ENCODE results near the gene TNPO1.

TNPO1 gene

GRCh38 chr5:72818866-72819534 is 2.5 kb downstream of the TNPO1 start:
- Histone ChIP-seq H3K4me3 (ENCODE audit: low read length) (no peak overlapping the region), H3K23ac (ENCODE audit: low read length) (no peak overlapping the region), H2BK5ac (ENCODE audit: low read length) (no peak overlapping the region), H3K18ac (ENCODE audit: low read length) (peak overlapping the region; percentile 12), H3K56ac (ENCODE audit: low read length) (no peak overlapping the region), H2BK15ac (replicated peaks; ENCODE audit: low read depth) (no peak overlapping the region), H3K79me1 (ENCODE audit: low read length) (peaks cover 8% of the 10 kb centered on the region), H3K36me3 (ENCODE audit: control insufficient read depth, insufficient read depth, low read length) (no peaks in the 10 kb centered on the region), H3K27ac (ENCODE audit: low read depth, low read length) (no peak overlapping the region), H3K79me2 (ENCODE audit: control insufficient read depth, insufficient read depth, low read length) (peaks cover 13% of the 10 kb centered on the region), H4K5ac (ENCODE audit: low read length) (no peak overlapping the region), H2BK120ac (ENCODE audit: low read depth, low read length) (no peak overlapping the region), H2AK5ac (ENCODE audit: low read length) (no peak overlapping the region), H3K4me2 (ENCODE audit: low read length) (peak overlapping the region; percentile 31), H4K8ac (ENCODE audit: low read depth, low read length) (no peak overlapping the region), H3K4me1 (ENCODE audit: control insufficient read depth, low read depth, low read length) (peaks cover 3% of the 10 kb centered on the region), H3K4ac (ENCODE audit: low read depth, low read length) (no peak overlapping the region), H3K27me3 (ENCODE audit: insufficient read depth, low read length, poor library complexity) (no peaks in the 10 kb centered on the region), H3K9ac (ENCODE audit: low read length) (peak overlapping the region; percentile 28)
- WGBS (ENCODE audit: extremely low coverage, insufficient coverage, low lambda C conversion rate), result 100% methylated on average over 1 of the region's 5 CpGs
- peak; percentile 88 for DNase-seq

DNA sequence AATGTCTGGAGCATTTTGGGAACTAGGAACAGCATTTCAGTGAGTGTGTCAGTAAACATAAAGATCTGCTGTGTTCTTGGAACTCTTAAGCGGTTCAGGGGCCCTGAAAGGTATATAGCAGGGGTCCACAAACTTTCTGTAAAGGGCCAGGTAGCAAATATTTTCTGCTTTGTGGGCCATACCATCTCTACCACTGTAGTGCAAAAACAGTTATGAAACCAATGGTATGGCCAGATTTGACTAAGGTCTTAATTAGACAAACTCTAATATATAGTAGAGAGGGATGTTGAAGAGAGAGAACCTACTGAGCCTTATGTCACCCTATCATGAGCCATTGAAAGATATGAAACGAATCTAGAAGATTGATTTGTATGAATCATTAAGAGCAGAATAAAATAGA is 5.3 kb downstream of the TNPO1 start:
- no peak overlapping the region for H2AK5ac ChIP-seq (ENCODE audit: low read length)
- no CpG with 5 or more reads among the region's 2 CpGs for WGBS (ENCODE audit: extremely low coverage, insufficient coverage, low lambda C conversion rate)

DNA sequence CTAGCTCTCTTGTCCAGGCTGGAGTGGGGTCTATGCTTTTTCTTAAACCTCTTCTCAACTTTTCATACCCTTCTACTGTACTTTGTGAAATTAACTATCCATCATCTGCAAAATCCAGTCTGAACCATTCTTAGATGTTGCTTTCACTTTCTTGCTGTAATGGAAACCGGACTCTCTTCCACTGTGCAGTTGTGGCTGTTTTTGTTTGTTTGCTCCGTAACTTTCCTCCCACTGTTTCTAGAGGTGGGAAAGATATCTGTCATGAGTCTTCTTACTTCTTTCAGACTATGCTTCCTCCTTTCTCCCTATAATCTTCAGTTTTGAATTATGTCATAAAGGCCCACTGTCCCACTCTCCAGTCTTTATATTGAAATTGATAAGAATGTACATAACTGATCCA is 6.5 kb downstream of the TNPO1 start:
- H3K9ac ChIP-seq (ENCODE audit: low read length), result no peak overlapping the region
- H2BK120ac ChIP-seq (ENCODE audit: low read depth, low read length), result no peak overlapping the region
- H3K79me2 ChIP-seq (ENCODE audit: control insufficient read depth, insufficient read depth, low read length), result peaks cover 18% of the 10 kb centered on the region
- H3K4me2 ChIP-seq (ENCODE audit: low read length), result no peak overlapping the region
- no peak overlapping the region for H4K8ac ChIP-seq (ENCODE audit: low read depth, low read length)
- peaks cover 3% of the 10 kb centered on the region for H3K4me1 ChIP-seq (ENCODE audit: control insufficient read depth, low read depth, low read length)
- H3K4me3 ChIP-seq (ENCODE audit: low read length), result no peak overlapping the region
- H3K27me3 ChIP-seq (ENCODE audit: insufficient read depth, low read length, poor library complexity), result no peaks in the 10 kb centered on the region
- no peak overlapping the region for H3K18ac ChIP-seq (ENCODE audit: low read length)
- H4K5ac ChIP-seq (ENCODE audit: low read length), result no peak overlapping the region
- no CpG with 5 or more reads among the region's 2 CpGs for WGBS (ENCODE audit: extremely low coverage, insufficient coverage, low lambda C conversion rate)
- no peak overlapping the region for H3K56ac ChIP-seq (ENCODE audit: low read length)
- no peak overlapping the region for H3K23ac ChIP-seq (ENCODE audit: low read length)
- H2BK5ac ChIP-seq (ENCODE audit: low read length), result no peak overlapping the region
- H3K79me1 ChIP-seq (ENCODE audit: low read length), result peaks cover 17% of the 10 kb centered on the region
- H2AK5ac ChIP-seq (ENCODE audit: low read length), result no peak overlapping the region
- H3K4ac ChIP-seq (ENCODE audit: low read depth, low read length), result no peak overlapping the region
- H2BK15ac ChIP-seq (replicated peaks; ENCODE audit: low read depth), result no peak overlapping the region
- no peak overlapping the region for H3K27ac ChIP-seq (ENCODE audit: low read depth, low read length)
- no peak for DNase-seq
- H3K36me3 ChIP-seq (ENCODE audit: control insufficient read depth, insufficient read depth, low read length), result no peaks in the 10 kb centered on the region

More for the DNA sequence above, 5.3 kb downstream of the TNPO1 start:
- H4K8ac ChIP-seq (ENCODE audit: low read depth, low read length), result no peak overlapping the region
- no peak for DNase-seq
- H2BK15ac ChIP-seq (replicated peaks; ENCODE audit: low read depth), result no peak overlapping the region
- H2BK120ac ChIP-seq (ENCODE audit: low read depth, low read length), result no peak overlapping the region
- no peaks in the 10 kb centered on the region for H3K36me3 ChIP-seq (ENCODE audit: control insufficient read depth, insufficient read depth, low read length)
- no peak overlapping the region for H2BK5ac ChIP-seq (ENCODE audit: low read length)
- no peak overlapping the region for H3K4me3 ChIP-seq (ENCODE audit: low read length)
- no peak overlapping the region for H3K27ac ChIP-seq (ENCODE audit: low read depth, low read length)
- H3K27me3 ChIP-seq (ENCODE audit: insufficient read depth, low read length, poor library complexity), result no peaks in the 10 kb centered on the region
- H3K56ac ChIP-seq (ENCODE audit: low read length), result no peak overlapping the region
- H3K4ac ChIP-seq (ENCODE audit: low read depth, low read length), result no peak overlapping the region
- H4K5ac ChIP-seq (ENCODE audit: low read length), result no peak overlapping the region
- H3K9ac ChIP-seq (ENCODE audit: low read length), result no peak overlapping the region
- peaks cover 17% of the 10 kb centered on the region for H3K79me1 ChIP-seq (ENCODE audit: low read length)
- no peak overlapping the region for H3K23ac ChIP-seq (ENCODE audit: low read length)
- H3K4me1 ChIP-seq (ENCODE audit: control insufficient read depth, low read depth, low read length), result peaks cover 3% of the 10 kb centered on the region
- no peak overlapping the region for H3K4me2 ChIP-seq (ENCODE audit: low read length)
- peaks cover 20% of the 10 kb centered on the region for H3K79me2 ChIP-seq (ENCODE audit: control insufficient read depth, insufficient read depth, low read length)
- peak overlapping the region; percentile 28 for H3K18ac ChIP-seq (ENCODE audit: low read length)

GRCh38 chr5:72829707-72830106 is 13.2 kb downstream of the TNPO1 start:
- Histone ChIP-seq H3K23ac (ENCODE audit: low read length) (no peak overlapping the region), H3K27ac (ENCODE audit: low read depth, low read length) (no peak overlapping the region), H3K27me3 (ENCODE audit: insufficient read depth, low read length, poor library complexity) (no peaks in the 10 kb centered on the region), H2BK5ac (ENCODE audit: low read length) (no peak overlapping the region), H3K79me1 (ENCODE audit: low read length) (peaks cover 15% of the 10 kb centered on the region), H4K8ac (ENCODE audit: low read depth, low read length) (no peak overlapping the region), H3K4ac (ENCODE audit: low read depth, low read length) (no peak overlapping the region), H3K9ac (ENCODE audit: low read length) (no peak overlapping the region), H3K4me1 (ENCODE audit: control insufficient read depth, low read depth, low read length) (no peaks in the 10 kb centered on the region), H2BK15ac (replicated peaks; ENCODE audit: low read depth) (no peak overlapping the region), H2AK5ac (ENCODE audit: low read length) (no peak overlapping the region), H4K5ac (ENCODE audit: low read length) (no peak overlapping the region), H3K4me3 (ENCODE audit: low read length) (no peak overlapping the region), H3K79me2 (ENCODE audit: control insufficient read depth, insufficient read depth, low read length) (peaks cover 9% of the 10 kb centered on the region), H3K36me3 (ENCODE audit: control insufficient read depth, insufficient read depth, low read length) (no peaks in the 10 kb centered on the region), H3K4me2 (ENCODE audit: low read length) (no peak overlapping the region), H2BK120ac (ENCODE audit: low read depth, low read length) (no peak overlapping the region), H3K18ac (ENCODE audit: low read length) (no peak overlapping the region), H3K56ac (ENCODE audit: low read length) (no peak overlapping the region)
- DNase-seq, result no peak

DNA sequence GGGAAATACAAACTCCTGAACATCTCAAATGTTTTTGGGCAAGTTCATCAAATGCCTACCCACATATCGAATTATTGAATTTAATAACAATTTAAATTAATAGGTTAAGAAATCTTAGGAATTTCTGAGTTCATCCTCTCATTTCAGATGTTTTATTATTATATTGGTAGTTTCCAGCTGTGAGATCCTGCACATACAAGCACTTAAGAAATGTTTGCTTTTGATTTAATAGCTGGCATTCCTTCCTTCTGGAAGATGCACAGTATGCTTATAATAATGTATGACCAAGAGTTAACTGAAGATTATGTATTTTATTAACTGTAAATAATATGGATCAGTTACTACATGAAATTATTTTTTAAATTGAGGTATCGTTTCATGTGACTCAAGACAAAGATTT is 13.9 kb downstream of the TNPO1 start:
- no peak overlapping the region for H3K4ac ChIP-seq (ENCODE audit: low read depth, low read length)
- H3K23ac ChIP-seq (ENCODE audit: low read length), result no peak overlapping the region
- H2BK5ac ChIP-seq (ENCODE audit: low read length), result no peak overlapping the region
- no peak overlapping the region for H4K8ac ChIP-seq (ENCODE audit: low read depth, low read length)
- no peak overlapping the region for H3K4me2 ChIP-seq (ENCODE audit: low read length)
- no peaks in the 10 kb centered on the region for H3K4me1 ChIP-seq (ENCODE audit: control insufficient read depth, low read depth, low read length)
- no peak overlapping the region for H3K27ac ChIP-seq (ENCODE audit: low read depth, low read length)
- no peak overlapping the region for H2BK120ac ChIP-seq (ENCODE audit: low read depth, low read length)
- no peak overlapping the region for H3K56ac ChIP-seq (ENCODE audit: low read length)
- no peak for DNase-seq
- peaks cover 4% of the 10 kb centered on the region for H3K79me2 ChIP-seq (ENCODE audit: control insufficient read depth, insufficient read depth, low read length)
- no peaks in the 10 kb centered on the region for H3K27me3 ChIP-seq (ENCODE audit: insufficient read depth, low read length, poor library complexity)
- H3K9ac ChIP-seq (ENCODE audit: low read length), result no peak overlapping the region
- H3K18ac ChIP-seq (ENCODE audit: low read length), result no peak overlapping the region
- no peak overlapping the region for H2AK5ac ChIP-seq (ENCODE audit: low read length)
- peaks cover 14% of the 10 kb centered on the region for H3K79me1 ChIP-seq (ENCODE audit: low read length)
- WGBS (ENCODE audit: extremely low coverage, insufficient coverage, low lambda C conversion rate), result no CpG with 5 or more reads among the region's 2 CpGs
- H3K36me3 ChIP-seq (ENCODE audit: control insufficient read depth, insufficient read depth, low read length), result no peaks in the 10 kb centered on the region
- H2BK15ac ChIP-seq (replicated peaks; ENCODE audit: low read depth), result no peak overlapping the region
- H4K5ac ChIP-seq (ENCODE audit: low read length), result no peak overlapping the region
- no peak overlapping the region for H3K4me3 ChIP-seq (ENCODE audit: low read length)

- H3K4me2 ChIP-seq (ENCODE audit: low read length), result no peak overlapping the region
- H3K4ac ChIP-seq (ENCODE audit: low read depth, low read length), result no peak overlapping the region
- no peak overlapping the region for H2BK5ac ChIP-seq (ENCODE audit: low read length)
- H3K23ac ChIP-seq (ENCODE audit: low read length), result no peak overlapping the region
- no peak overlapping the region for H2BK120ac ChIP-seq (ENCODE audit: low read depth, low read length)
- H3K79me2 ChIP-seq (ENCODE audit: control insufficient read depth, insufficient read depth, low read length), result peaks cover 4% of the 10 kb centered on the region
- no peak overlapping the region for H3K9ac ChIP-seq (ENCODE audit: low read length)
- no peak overlapping the region for H3K27ac ChIP-seq (ENCODE audit: low read depth, low read length)
- H4K8ac ChIP-seq (ENCODE audit: low read depth, low read length), result no peak overlapping the region
- no peak overlapping the region for H4K5ac ChIP-seq (ENCODE audit: low read length)
- no peak for DNase-seq
- no peaks in the 10 kb centered on the region for H3K4me1 ChIP-seq (ENCODE audit: control insufficient read depth, low read depth, low read length)
- H3K4me3 ChIP-seq (ENCODE audit: low read length), result no peak overlapping the region
- H3K18ac ChIP-seq (ENCODE audit: low read length), result no peak overlapping the region
- no CpG with 5 or more reads among the region's 4 CpGs for WGBS (ENCODE audit: extremely low coverage, insufficient coverage, low lambda C conversion rate)
- H3K56ac ChIP-seq (ENCODE audit: low read length), result no peak overlapping the region
- H3K79me1 ChIP-seq (ENCODE audit: low read length), result peaks cover 11% of the 10 kb centered on the region
- H2AK5ac ChIP-seq (ENCODE audit: low read length), result no peak overlapping the region
- H2BK15ac ChIP-seq (replicated peaks; ENCODE audit: low read depth), result no peak overlapping the region
- H3K27me3 ChIP-seq (ENCODE audit: insufficient read depth, low read length, poor library complexity), result no peaks in the 10 kb centered on the region
- no peaks in the 10 kb centered on the region for H3K36me3 ChIP-seq (ENCODE audit: control insufficient read depth, insufficient read depth, low read length)
Observed at GRCh38 chr5:72831685-72832084, 15.2 kb downstream of the TNPO1 start.
